ENCODE measurements around the gene PROS1.
"Not testable (repeated sequence)": the region's sequence is repeated elsewhere in the genome, so short reads cannot be mapped to it uniquely, and the experiment has no call there.

DNA sequence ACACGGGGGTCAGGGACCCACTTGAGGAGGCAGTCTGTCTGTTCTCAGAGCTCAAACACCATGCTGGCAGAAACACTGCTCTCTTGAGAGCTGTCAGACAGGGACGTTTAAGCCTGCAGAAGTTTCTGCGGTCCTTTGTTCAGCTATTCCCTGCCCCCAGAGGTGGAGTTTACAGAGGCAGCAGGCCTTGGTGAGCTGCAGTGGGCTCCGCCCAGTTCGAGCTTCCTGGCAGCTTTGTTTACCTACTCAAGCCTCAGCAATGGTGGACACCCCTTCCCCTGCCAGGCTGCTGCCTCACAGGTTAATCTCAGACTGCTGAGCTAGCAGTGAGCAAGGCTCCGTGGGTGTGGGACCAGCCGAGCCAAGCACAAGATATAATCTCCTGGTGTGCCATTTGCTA is 121.5 kb downstream of the PROS1 start:
- TF ChIP-seq, protein P1, sequence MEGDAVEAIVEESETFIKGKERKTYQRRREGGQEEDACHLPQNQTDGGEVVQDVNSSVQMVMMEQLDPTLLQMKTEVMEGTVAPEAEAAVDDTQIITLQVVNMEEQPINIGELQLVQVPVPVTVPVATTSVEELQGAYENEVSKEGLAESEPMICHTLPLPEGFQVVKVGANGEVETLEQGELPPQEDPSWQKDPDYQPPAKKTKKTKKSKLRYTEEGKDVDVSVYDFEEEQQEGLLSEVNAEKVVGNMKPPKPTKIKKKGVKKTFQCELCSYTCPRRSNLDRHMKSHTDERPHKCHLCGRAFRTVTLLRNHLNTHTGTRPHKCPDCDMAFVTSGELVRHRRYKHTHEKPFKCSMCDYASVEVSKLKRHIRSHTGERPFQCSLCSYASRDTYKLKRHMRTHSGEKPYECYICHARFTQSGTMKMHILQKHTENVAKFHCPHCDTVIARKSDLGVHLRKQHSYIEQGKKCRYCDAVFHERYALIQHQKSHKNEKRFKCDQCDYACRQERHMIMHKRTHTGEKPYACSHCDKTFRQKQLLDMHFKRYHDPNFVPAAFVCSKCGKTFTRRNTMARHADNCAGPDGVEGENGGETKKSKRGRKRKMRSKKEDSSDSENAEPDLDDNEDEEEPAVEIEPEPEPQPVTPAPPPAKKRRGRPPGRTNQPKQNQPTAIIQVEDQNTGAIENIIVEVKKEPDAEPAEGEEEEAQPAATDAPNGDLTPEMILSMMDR (IDR thresholded peaks at IDR 0.05) = not testable (repeated sequence)
- TF ChIP-seq ZFX (IDR thresholded peaks at IDR 0.05; ENCODE audit: borderline replicate concordance) = not testable (repeated sequence)

All from 22Rv1 (cell line).